Left cardiac atrium (tissue), 4 donors: Measurements from ENCODE around the gene MRGPRF. TPM values are rescaled to one million over a fixed set of nuclear protein-coding genes. Genes with fewer than 3 reads are reported as not detected.

ENCODE experiments used
- ATAC-seq, 2 donors: fragments of 200-7000 bp; cut with Tn5 transposase; one replicate each; pipeline ENCODE4 v1.9.1; 2020; ENCODE audit warnings: mild to moderate bottlenecking in 2 of 2, moderate library complexity in 2 of 2
- DNase-seq: peaks from one replicate; pipeline ENCODE4 v3.0.0-alpha.2; 2020
- intact Hi-C, 2 donors: fragments of 100-400 bp; cut with DNase I; formaldehyde crosslinking; loops; one replicate each; pipeline versions ENCODE4 v1.14.1 to v1.15.1; 2022 to 2023
- long read RNA-seq: library from polyadenylated mRNA; unstranded; transcript quantifications from one replicate; pipeline ENCODE4 v2.0.0, GENCODE V29; 2021
- total RNA-seq, 2 donors: library from RNA; stranded (reverse); fragmentation: NEBNext Ultra II Directional; extraction: Animal tissue kit (Norgen Biotek cat#: 25700); gene quantifications; one replicate each; pipeline ENCODE4 v1.2.1, GENCODE V29; 2021
- donor health status: DM: no; HTN: yes; CAD: no.
- donor health status: DM: no; HTN: yes; CAD: no; lungs with severe emphysema.
- donor health status: DM: yes; HTN: yes; CAD: no.
- donor health status: Dilated cardiomyopathy.

MRGPRF gene, protein sequence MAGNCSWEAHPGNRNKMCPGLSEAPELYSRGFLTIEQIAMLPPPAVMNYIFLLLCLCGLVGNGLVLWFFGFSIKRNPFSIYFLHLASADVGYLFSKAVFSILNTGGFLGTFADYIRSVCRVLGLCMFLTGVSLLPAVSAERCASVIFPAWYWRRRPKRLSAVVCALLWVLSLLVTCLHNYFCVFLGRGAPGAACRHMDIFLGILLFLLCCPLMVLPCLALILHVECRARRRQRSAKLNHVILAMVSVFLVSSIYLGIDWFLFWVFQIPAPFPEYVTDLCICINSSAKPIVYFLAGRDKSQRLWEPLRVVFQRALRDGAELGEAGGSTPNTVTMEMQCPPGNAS
- 10 to 100 TPM; 12.4 to 13.3 TPM for total RNA-seq
- long read RNA-seq, transcript MRGPRF-201 (3 exons, 2,295 nt): major isoform, 7 of 11 reads
- long read RNA-seq, partial matches to known transcripts: 0 of 11 reads
- long read RNA-seq, other reads (novel, unspliced or antisense): 4 of 11 reads

- ATAC-seq (peak; percentile 54 to 75), DNase-seq (peak; percentile 92)
- intact Hi-C loops: no loop called here
These were observed at the start of gene MRGPRF for GRCh38 chr11:69013009-69013951. Gene MRGPRF, minus strand, starts transcription at chr11:69013246. Its CDS starts 3,345 bp downstream, at chr11:69009901.

DNA sequence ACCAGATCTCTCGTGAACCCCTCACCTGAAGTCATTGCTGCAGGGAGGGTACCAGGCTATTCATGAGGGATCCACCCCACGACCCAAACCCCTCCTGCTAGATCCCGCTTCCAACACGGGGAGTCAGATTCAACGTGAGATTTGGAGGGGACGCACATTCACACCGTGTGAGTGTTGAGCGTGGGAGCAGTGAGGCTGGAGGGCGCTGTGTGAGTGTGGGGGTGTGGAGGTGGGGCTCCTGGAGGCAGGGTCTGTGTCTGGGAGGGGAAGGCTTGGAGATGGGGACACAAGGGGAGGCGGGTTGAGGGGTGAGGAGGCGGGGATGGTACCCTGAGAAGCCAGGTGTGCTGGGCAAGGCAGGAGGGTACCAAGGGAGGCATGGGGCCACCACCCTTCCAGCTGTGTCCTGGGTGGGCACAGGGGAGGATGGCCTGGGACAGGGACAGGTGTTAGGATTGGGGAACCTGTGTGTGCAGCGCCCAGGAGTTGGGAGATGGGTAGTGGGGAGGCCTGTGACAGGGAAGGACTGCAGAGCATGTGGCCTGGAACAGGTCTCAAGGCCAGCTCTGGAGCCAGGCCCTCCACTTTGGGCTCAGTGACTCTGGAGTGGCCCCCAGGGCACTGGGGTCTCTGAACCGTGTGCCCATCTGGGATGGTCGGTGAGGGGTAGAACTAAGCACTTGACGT, 49.3 kb upstream of the MRGPRF start:
- intact Hi-C loops: no loop called here
- no peak for DNase-seq
- ATAC-seq: no peak

DNA sequence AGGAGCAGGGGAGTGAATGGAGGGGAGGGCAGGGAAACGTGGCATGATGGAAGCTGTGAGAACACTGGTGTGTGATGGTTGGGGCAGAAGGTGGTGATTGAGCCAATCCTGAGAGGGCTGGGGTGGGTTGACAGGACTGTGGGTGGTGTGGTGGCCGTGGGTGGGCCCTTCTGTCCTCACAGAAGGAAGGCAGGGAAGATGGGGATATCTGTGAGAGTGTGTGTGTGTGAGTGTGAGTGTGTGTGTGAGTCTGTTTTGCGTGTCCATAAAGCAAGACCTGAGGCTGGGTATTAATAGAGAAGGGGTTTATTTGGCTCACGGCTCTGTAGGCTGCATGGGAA, 48.6 kb upstream of the MRGPRF start:
- DNase-seq (no peak), ATAC-seq (no peak)
- intact Hi-C loops: no loop called here

GRCh38 chr11:69060806-69061712, 48.0 kb upstream of the MRGPRF start:
- ATAC-seq (no peak), DNase-seq (no peak)
- intact Hi-C loops: no loop called here

GRCh38 chr11:69059985-69060384, 46.9 kb upstream of the MRGPRF start:
- DNase-seq: no peak
- intact Hi-C loops: no loop called here
- ATAC-seq: no peak

GRCh38 chr11:69059429-69059828, 46.4 kb upstream of the MRGPRF start:
- intact Hi-C loops: no loop called here
- ATAC-seq (no peak), DNase-seq (no peak)

DNA sequence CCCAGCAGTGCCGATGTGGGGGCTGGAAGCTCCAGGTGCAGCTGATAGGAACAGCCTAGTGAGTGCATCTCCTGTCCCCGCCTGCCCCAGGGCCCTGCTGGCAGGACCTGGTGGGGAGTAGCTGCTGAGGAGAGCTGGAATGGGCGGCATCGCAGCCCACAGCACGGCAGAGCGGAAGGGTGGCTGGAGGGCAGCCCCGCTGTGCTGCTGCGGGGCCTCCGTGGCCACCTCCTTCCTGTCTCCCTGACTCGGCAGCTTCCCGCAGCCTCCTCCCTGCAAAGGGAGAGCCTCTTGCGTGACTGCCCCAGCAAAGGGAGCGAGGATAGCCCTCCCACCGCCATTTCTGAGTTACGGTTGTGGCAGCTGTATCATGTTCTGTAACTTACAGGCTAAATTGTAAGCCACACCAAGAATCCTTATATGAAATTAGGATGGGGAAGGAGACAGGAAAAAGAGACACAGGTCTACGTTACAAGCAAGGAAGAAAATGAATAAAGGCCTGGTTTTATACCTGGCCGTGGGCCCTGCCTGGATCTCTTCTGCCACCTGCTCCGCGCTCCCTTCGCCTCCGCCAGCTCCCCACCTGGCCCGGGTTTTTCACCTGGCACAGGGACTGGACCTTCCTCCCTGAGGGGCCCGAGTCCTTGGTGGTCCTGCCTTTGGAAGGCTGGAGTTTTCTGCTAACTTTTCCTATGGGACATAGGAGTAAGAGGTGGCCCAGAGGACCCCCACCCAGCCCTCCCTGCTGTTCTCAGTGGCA, 45.6 kb upstream of the MRGPRF start:
- no peak for ATAC-seq
- DNase-seq: no peak

GRCh38 chr11:69057801-69058200, 44.8 kb upstream of the MRGPRF start:
- intact Hi-C loops: no loop called here
- no peak for DNase-seq
- no peak for ATAC-seq

More for the DNA sequence above, 45.6 kb upstream of the MRGPRF start:
- intact Hi-C loops: no loop called here

GRCh38 chr11:69057236-69057635, 44.2 kb upstream of the MRGPRF start:
- ATAC-seq (no peak), DNase-seq (no peak)
- intact Hi-C loops: no loop called here

DNA sequence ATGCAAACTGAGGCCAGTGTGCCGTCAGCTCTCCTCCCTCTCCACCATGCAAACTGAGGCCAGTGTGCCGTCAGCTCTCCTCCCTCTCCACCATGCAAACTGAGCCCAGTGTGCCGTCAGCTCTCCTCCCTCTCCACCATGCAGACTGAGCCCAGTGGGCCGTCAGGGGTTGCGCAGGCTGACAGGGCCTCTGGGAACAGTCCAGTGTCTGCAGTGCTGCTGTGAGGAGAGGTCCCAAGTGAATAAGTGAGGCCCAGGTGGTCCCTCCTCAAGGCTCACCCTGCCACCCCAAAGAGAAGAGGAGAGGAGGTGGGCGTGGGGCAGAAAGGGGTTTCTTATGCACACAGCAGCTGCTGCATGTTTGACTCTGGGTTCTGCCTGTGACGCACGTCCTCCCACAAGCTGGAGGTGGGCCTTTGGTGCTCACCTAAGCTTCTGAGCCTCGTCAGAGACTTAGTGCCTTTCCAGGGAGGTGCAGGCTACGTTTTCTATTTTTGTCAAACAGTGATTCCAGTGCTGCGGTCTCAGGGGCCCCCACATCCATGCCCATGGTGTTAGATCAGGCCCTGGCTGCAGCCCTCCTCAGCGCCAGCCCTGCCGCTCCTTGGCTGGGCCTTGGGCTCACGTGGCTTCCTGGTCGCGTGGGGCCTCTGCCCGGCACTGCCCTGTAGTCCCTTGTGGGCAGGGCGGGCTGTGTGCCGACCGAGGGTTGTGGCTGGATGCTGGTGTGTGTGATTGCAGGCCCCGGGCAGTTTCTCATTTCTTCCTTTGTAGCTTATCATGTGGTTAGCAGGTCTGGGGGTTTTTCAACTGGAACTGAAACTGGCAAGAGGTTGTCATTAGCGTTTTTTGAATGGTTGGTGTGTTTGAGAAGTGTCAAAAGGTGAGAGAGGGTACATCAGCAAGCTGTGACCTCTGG, 42.8 kb upstream of the MRGPRF start:
- ATAC-seq: peak in 1 of 2 donors; percentile 76
- no peak for DNase-seq
- intact Hi-C loops: no loop called here

DNA sequence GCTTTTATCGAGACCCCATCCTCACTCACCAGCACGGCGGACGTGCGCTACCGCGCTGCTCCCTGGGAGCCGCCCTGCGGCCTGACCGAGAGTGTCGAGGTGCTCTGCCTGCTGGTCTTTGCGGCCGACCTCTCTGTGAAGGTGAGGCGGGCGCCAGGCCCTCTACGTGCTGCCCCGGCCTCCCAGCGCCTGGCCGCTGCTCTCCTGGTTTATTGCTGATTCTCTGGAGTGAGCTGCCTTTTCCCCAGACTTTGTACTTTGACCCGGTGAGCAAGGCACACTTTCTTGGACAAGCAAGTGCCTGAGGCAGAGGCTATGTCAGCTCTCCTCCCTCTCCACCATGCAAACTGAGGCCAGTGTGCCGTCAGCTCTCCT, 42.2 kb upstream of the MRGPRF start:
- ATAC-seq (no peak), DNase-seq (no peak)
- intact Hi-C loops: no loop called here

GRCh38 chr11:69054397-69055211, 41.6 kb upstream of the MRGPRF start:
- DNase-seq (no peak), ATAC-seq (no peak)
- intact Hi-C loops: no loop called here

DNA sequence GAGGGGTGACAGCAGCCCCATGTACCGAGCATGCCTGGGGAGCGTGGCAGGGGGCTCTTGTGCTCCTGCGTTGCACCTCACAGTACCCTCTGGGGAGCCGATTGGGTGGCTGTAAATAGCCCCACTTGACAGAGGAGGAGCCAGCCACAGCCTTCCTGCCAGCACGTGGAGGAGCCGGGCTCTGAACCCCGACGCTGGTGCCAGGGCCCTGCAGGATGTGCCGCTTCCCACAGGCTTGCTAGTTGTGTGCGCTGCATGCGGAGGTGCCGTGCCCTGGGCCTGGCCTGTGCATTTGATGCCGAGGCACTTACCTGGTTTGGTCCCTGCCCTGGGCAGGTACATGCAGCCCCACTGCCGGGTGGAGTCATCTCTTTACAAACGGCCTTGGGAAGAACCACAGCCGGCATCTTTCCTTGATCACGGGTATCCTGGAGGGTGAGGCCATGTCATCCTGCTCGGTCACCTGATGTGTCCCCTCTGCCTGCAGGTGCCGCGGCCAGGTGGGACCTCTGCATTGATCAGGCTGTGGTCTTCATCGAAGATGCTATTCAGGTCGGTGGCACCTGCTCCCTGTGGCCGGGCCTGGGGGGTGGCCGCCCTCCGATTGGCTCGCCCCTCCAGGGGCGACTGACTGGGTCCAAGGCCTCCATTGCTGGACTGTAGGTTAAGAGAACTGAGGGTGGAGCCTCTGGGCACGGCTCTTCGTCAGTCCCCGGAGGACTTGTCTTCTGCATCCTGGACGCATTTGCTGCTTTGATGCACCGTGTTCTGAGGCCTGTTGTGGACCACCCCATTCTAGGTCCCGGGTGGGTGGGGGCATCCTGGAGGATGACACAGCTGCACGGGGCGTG, 40.7 kb upstream of the MRGPRF start:
- DNase-seq (no peak), ATAC-seq (no peak)
- intact Hi-C loops: no loop called here

DNA sequence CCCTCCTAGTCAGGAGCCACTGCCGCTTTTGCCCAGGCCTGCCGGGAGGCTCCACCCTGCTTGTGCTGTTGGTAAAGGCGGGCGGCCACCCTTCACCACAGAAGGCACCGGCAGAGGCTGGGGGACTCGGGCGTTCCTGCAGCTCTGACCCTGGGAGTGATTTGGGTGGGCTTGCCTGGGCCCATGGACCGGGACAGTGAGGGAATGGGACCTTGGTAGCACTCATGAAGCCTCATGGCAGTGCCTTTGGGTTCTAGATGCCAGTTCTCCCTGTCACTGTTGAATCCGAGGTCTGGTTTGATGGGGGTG, 40.1 kb upstream of the MRGPRF start:
- no peak for ATAC-seq
- no peak for DNase-seq
- intact Hi-C loops: no loop called here
